GM12891 (cell line): Measurements from ENCODE around the gene KRT6B.

Source experiments
- DNase-seq: peaks from one replicate; pipeline ENCODE4 v3.0.0; 2011; ENCODE audit warnings: low spot score; ENCODE audit not compliant: insufficient read length
- FAIRE-seq: peaks from 2 replicates; lab custom pipeline; 2011; peaks lifted over from hg19 to GRCh38; lab: Jason Lieb, UNC
- PAX5 ChIP-seq: IDR thresholded peaks from 2 replicates; pipeline ENCODE4 v1.6.1; 2011; ENCODE audit warnings: low read length, moderate library complexity, mild to moderate bottlenecking; ENCODE audit not compliant: insufficient read depth, severe bottlenecking
- POLR2A ChIP-seq: IDR thresholded peaks from 2 replicates; pipeline ENCODE4 v1.6.1; 2011; ENCODE audit warnings: low read depth, low read length, control low read depth
- POLR2AphosphoS5 ChIP-seq: IDR thresholded peaks from 2 replicates; pipeline ENCODE4 v1.6.1; 2011; ENCODE audit warnings: low read depth, low read length, control low read depth
- POU2F2 ChIP-seq: IDR thresholded peaks from 2 replicates; pipeline ENCODE4 v1.6.1; 2011; ENCODE audit warnings: low read depth, mild to moderate bottlenecking, control low read depth, low read length, moderate library complexity
- SPI1 ChIP-seq: IDR thresholded peaks from 2 replicates; pipeline ENCODE4 v1.6.1; 2011; ENCODE audit warnings: low read depth, low read length, control low read depth
- TAF1 ChIP-seq: IDR thresholded peaks from 2 replicates; pipeline ENCODE4 v1.6.1; 2011; ENCODE audit warnings: low read depth, low read length, control low read depth

The KRT6B gene

DNA sequence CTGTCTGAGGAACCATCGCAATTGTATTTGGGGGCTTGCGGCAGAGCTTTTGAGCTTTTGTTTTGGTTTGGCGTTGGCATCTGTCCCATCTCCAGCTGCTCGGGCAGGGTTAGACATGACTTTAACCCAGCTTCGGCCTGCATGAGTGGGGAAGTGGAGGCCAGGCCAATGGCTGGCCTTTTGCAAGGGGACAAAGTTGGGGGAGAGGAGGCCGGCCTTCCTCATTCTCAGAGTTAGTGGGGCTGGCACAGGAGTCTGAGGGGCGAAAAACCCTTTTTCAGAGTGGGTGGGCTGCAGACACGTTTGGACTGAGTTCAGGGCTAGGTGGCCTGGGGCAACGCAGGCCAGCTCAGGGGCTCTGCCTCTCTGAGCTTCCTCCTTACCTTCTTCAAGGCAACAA, 51.0 kb downstream of the KRT6B start:
- DNase-seq (no peak), FAIRE-seq (no peak)
- TF ChIP-seq TAF1, result no peak
- TF ChIP-seq POU2F2, result no peak
- no peak for TF ChIP-seq POLR2AphosphoS5
- no peak for TF ChIP-seq SPI1
- TF ChIP-seq POLR2A, result no peak
- no peak for TF ChIP-seq PAX5

DNA sequence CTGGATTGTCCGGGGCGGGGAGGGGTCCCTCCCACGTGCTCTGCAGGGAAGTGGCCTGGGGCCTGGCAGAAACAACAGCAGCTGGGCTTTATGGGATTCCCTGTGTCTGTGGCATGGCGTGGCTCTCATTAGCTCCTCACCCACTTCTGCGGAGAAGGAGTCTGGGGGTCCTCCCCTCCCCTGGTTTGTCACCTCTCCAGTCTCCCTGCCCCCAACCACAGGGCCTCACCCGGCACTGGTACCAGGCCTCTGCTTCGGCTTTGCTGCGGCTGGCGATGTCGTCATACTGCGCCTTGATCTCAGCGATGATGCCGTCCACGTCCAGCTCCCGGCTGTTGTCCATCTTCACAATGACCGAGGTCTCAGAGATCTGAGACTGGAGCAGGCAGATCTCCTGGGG, 52.2 kb downstream of the KRT6B start:
- no peak for DNase-seq
- FAIRE-seq, result no peak
- TF ChIP-seq POU2F2 (no peak), POLR2A (no peak), POLR2AphosphoS5 (no peak), SPI1 (no peak), TAF1 (no peak), PAX5 (no peak)

DNA sequence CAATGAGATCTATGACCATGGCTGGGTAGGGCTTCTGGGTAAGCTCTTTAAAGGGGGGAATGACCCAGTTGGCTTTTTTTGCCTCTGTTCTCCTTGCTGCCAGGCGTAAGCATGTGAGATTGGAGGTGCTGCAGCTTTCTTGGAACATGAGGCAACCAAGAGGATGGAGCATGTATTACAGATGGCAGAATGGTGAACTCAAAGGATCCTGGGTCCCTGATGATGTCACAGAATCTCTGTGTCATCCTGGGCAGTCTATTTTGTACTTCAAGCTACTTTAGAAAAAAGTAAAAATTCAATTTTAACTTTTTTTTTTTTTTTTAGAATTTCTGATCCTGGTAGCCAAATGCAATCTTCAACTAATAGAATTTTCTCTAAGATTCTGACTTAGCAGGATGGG, 53.8 kb downstream of the KRT6B start:
- FAIRE-seq, result no peak
- DNase-seq, result no peak
- TF ChIP-seq PAX5 (no peak), POLR2A (no peak), SPI1 (no peak), POLR2AphosphoS5 (no peak), TAF1 (no peak), POU2F2 (no peak)

DNA sequence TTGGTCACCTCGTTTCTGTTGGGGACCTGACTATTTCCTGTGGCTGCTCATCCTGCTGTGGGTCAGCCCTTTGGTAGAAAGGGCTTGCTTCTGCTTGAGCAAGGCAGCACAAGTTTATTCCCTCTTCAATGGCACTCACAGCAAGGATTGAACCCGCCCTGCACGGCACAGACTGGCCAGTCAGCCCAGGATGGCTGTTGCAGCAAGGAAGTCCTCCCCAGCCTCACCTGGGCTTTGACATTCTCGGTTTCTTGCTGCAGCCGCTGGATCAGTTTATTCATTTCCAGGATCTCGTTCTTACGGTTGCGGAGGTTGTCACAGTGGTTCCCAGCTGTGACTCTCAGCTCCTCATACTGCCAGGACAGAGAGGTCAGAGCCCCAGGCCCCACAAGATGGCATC, 55.3 kb downstream of the KRT6B start:
- TF ChIP-seq POLR2A (no peak), POU2F2 (no peak), PAX5 (no peak), SPI1 (no peak), POLR2AphosphoS5 (no peak), TAF1 (no peak)
- DNase-seq (no peak), FAIRE-seq (no peak)
